HepG2 (cell line): ENCODE data around the gene ZFHX3. TPM values are rescaled to one million over a fixed set of nuclear protein-coding genes. Genes with fewer than 3 reads are reported as not detected.
A peak's percentile ranks its signal among the peaks of the same experiment; 100 is the strongest.

Experiments
- ATF5 ChIP-seq: sonication (generic); formaldehyde crosslinking; IDR thresholded peaks from 2 replicates; pipeline ENCODE4 v1.4.0; 2020; ENCODE audit warnings: mild to moderate bottlenecking, low read depth, missing genetic modification reagents
- CREB1 ChIP-seq, 2 experiments: fragments of 450-650 bp in 1 of 2; IDR thresholded peaks; 2 replicates each; pipeline ENCODE4 v1.6.1; 2016 to 2017; ENCODE audit warnings: control low read depth in 1 of 2, mild to moderate bottlenecking in 1 of 2, missing compliant biosample characterization in 1 of 2, missing genetic modification characterization in 1 of 2
- GABPA ChIP-seq, 2 experiments: IDR thresholded peaks; 2 replicates each; pipeline ENCODE4 v1.6.1; 2011 to 2016; ENCODE audit warnings: low read depth in 2 of 2, low read length in 1 of 2, missing biosample characterization in 1 of 2, missing genetic modification characterization in 1 of 2
- GATAD2A ChIP-seq: IDR thresholded peaks from 2 replicates; pipeline ENCODE4 v1.6.1; 2016
- HHEX ChIP-seq: IDR thresholded peaks from 2 replicates; pipeline ENCODE4 v1.6.1; 2016; ENCODE audit warnings: control low read depth
- HNRNPK ChIP-seq: fragments of 200-400 bp; formaldehyde crosslinking; IDR thresholded peaks from 2 replicates; pipeline ENCODE4 v1.6.1; 2018; ENCODE audit warnings: low read length, low read depth, moderate library complexity, mild to moderate bottlenecking; ENCODE audit not compliant: poor library complexity, severe bottlenecking
- IRF9 ChIP-seq: sonication (generic); formaldehyde crosslinking; IDR thresholded peaks from 2 replicates; pipeline ENCODE4 v1.8.0; 2022; ENCODE audit warnings: missing genetic modification reagents, mild to moderate bottlenecking, borderline replicate concordance
- MAZ ChIP-seq, 2 experiments: sonication (generic) in 1 of 2; formaldehyde crosslinking in 1 of 2; IDR thresholded peaks; 2 replicates each; pipeline versions ENCODE4 v1.5.0 to v1.6.1; 2012 to 2020; ENCODE audit warnings: low read depth in 2 of 2, mild to moderate bottlenecking in 2 of 2, borderline replicate concordance in 1 of 2, improper control_type of control experiment in 1 of 2, low read length in 1 of 2, missing genetic modification reagents in 1 of 2, moderate library complexity in 1 of 2
- MIER2 ChIP-seq: IDR thresholded peaks from 2 replicates; pipeline ENCODE4 v1.6.1; 2016; ENCODE audit warnings: missing biosample characterization, missing genetic modification reagents
- MNT ChIP-seq: fragments of 450-650 bp; IDR thresholded peaks from 2 replicates; pipeline ENCODE4 v1.6.1; 2016
- MZF1 ChIP-seq: sonication (generic); formaldehyde crosslinking; IDR thresholded peaks from 2 replicates; pipeline ENCODE4 v1.8.1; 2023; ENCODE audit warnings: mild to moderate bottlenecking, missing genetic modification reagents, borderline replicate concordance
- NR0B2 ChIP-seq: sonication (generic); formaldehyde crosslinking; IDR thresholded peaks from 2 replicates; pipeline ENCODE4 v1.4.0; 2020; ENCODE audit warnings: mild to moderate bottlenecking, missing genetic modification reagents
- NR2F1 ChIP-seq, 2 experiments: fragments of 450-650 bp in 1 of 2; formaldehyde crosslinking in 1 of 2; IDR thresholded peaks; 2 replicates each; pipeline versions ENCODE4 v1.5.0 to v1.6.1; 2016 to 2020; ENCODE audit warnings: mild to moderate bottlenecking in 1 of 2, missing compliant biosample characterization in 1 of 2, missing genetic modification reagents in 1 of 2, moderate library complexity in 1 of 2
- SMAD3 ChIP-seq: sonication (generic); formaldehyde crosslinking; IDR thresholded peaks from 2 replicates; pipeline ENCODE4 v1.4.0; 2020; ENCODE audit warnings: missing genetic modification reagents
- SRF ChIP-seq: IDR thresholded peaks from 2 replicates; pipeline ENCODE4 v1.6.1; 2011; ENCODE audit warnings: mild to moderate bottlenecking, low read depth, low read length, moderate library complexity
- ZFP91 ChIP-seq: sonication (generic); formaldehyde crosslinking; IDR thresholded peaks from 2 replicates; pipeline ENCODE4 v1.9.0; 2022; ENCODE audit warnings: missing genetic modification reagents, mild to moderate bottlenecking, borderline replicate concordance
- ZNF451 ChIP-seq: sonication (generic); formaldehyde crosslinking; IDR thresholded peaks from 2 replicates; pipeline ENCODE4 v1.5.0; 2020; ENCODE audit warnings: mild to moderate bottlenecking, missing genetic modification reagents
- ZNF512 ChIP-seq: sonication (generic); formaldehyde crosslinking; IDR thresholded peaks from 2 replicates; pipeline ENCODE4 v1.4.0; 2020; ENCODE audit warnings: mild to moderate bottlenecking, missing genetic modification reagents
- ZNF557 ChIP-seq: sonication (generic); formaldehyde crosslinking; IDR thresholded peaks from 2 replicates; pipeline ENCODE4 v1.4.0; 2020; ENCODE audit warnings: missing genetic modification reagents
- ZNF737 ChIP-seq: sonication (generic); formaldehyde crosslinking; IDR thresholded peaks from 2 replicates; pipeline ENCODE4 v1.5.0; 2020; ENCODE audit warnings: missing genetic modification reagents, mild to moderate bottlenecking, borderline replicate concordance
- ZNF776 ChIP-seq: sonication (generic); formaldehyde crosslinking; IDR thresholded peaks from 2 replicates; pipeline ENCODE4 v1.4.0; 2020; ENCODE audit warnings: mild to moderate bottlenecking, missing genetic modification reagents
- polyA plus RNA-seq, 8 experiments: library from polyadenylated mRNA; depleted of rRNA in 3 of 8; stranded (reverse) in 7 of 8; unstranded in 1 of 8; fragments of >200 nt; fragmentation: Illumina TruSeq in 4 of 8; extraction: Trizol in 4 of 8; gene quantifications; 2 replicates each; pipeline versions ENCODE4 v1.2.1 to v1.2.3, GENCODE V29; 2011 to 2016; ENCODE audit warnings: low read depth in 4 of 8, missing spikeins in 1 of 8, mixed read lengths in 1 of 8; ENCODE audit not compliant: insufficient read depth in 1 of 8
- total RNA-seq, 5 experiments: library from RNA; depleted of rRNA; stranded (reverse); fragments of >200 nt; fragmentation: Illumina TruSeq; extraction: Trizol; gene quantifications; 2 replicates each; pipeline ENCODE4 v1.2.3, GENCODE V29; 2016; ENCODE audit warnings: low read depth in 1 of 5

Gene ZFHX3
- total and polyA plus RNA-seq, 2 of the 13 experiments (the other 11 are each of a cell fraction or from before 2014, with no cell fraction given) = 5.0 to 6.0 TPM

- TF ChIP-seq ATF5 (CRISPR knock-in tag) = no peak
- no peak for TF ChIP-seq MAZ (IDR thresholded peaks at IDR 0.05; ENCODE audit: borderline replicate concordance, low read depth, low read length)
- no peak for TF ChIP-seq MAZ (CRISPR knock-in tag; IDR thresholded peaks at IDR 0.05; ENCODE audit: low read depth)
- TF ChIP-seq MIER2 (CRISPR knock-in tag) = peak; percentile 43
- peak; percentile 66; the same call in 1 of the 2 replicates for TF ChIP-seq IRF9 (CRISPR knock-in tag)
- TF ChIP-seq GATAD2A (CRISPR knock-in tag) = peak; percentile 71
- TF ChIP-seq NR0B2 = no peak
- no peak for TF ChIP-seq HHEX (CRISPR knock-in tag)
- TF ChIP-seq ZFP91 (CRISPR knock-in tag) = peak; percentile 45
- TF ChIP-seq SMAD3 (CRISPR knock-in tag) = peak; percentile 59; the same call in 1 of the 2 replicates
- no peak for TF ChIP-seq ZNF451 (CRISPR knock-in tag)
- no peak for TF ChIP-seq GABPA (IDR thresholded peaks at IDR 0.05; ENCODE audit: low read depth, low read length)
- no peak for TF ChIP-seq GABPA (CRISPR knock-in tag; IDR thresholded peaks at IDR 0.05; ENCODE audit: low read depth)
- 0 out of 2 replicates have a peak, but pooled peaks have one; percentile 24 for TF ChIP-seq ZNF557 (CRISPR knock-in tag)
- no peak for TF ChIP-seq SRF
- no peak for TF ChIP-seq ZNF737
- TF ChIP-seq NR2F1 (CRISPR knock-in tag; IDR thresholded peaks at IDR 0.05) = no peak
- TF ChIP-seq ZNF512 (CRISPR knock-in tag) = no peak
- TF ChIP-seq HNRNPK = no peak
- no peak for TF ChIP-seq MZF1 (CRISPR knock-in tag)
- peak; percentile 27; the same call in 1 of the 2 replicates for TF ChIP-seq MNT
- TF ChIP-seq ZNF776 = no peak
- TF ChIP-seq CREB1 (IDR thresholded peaks at IDR 0.05) = no peak
- no peak for TF ChIP-seq CREB1 (CRISPR knock-in tag; IDR thresholded peaks at IDR 0.05)
Measured at GRCh38 chr16:73071131-73071940, 23.4 kb upstream of the ZFHX3 start (continued).
